Measurements from ENCODE around the gene DCAF6.

Gene DCAF6

GRCh38 chr1:168084396-168085231 lies 148.1 kb downstream of the DCAF6 start:
- DNase-seq (ENCODE audit: low read depth), result peak; percentile 37

- no peak for DNase-seq (ENCODE audit: low read depth)
These were observed 149.0 kb downstream of the DCAF6 start for GRCh38 chr1:168085401-168085872.

GRCh38 chr1:168086438-168086837 lies 150.0 kb downstream of the DCAF6 start:
- no peak for DNase-seq (ENCODE audit: low read depth)

GRCh38 chr1:168087696-168088095 lies 151.2 kb downstream of the DCAF6 start:
- DNase-seq (ENCODE audit: low read depth), result no peak

GRCh38 chr1:168088511-168089325 lies 152.2 kb downstream of the DCAF6 start:
- DNase-seq (ENCODE audit: low read depth), result no peak

GRCh38 chr1:168089326-168089978 lies 153.0 kb downstream of the DCAF6 start:
- no peak for DNase-seq (ENCODE audit: low read depth)

GRCh38 chr1:168089979-168090337 lies 153.5 kb downstream of the DCAF6 start:
- DNase-seq (ENCODE audit: low read depth), result no peak

GRCh38 chr1:168090395-168090794 lies 153.9 kb downstream of the DCAF6 start:
- DNase-seq (ENCODE audit: low read depth), result no peak

GRCh38 chr1:168091063-168091462 lies 154.6 kb downstream of the DCAF6 start:
- no peak for DNase-seq (ENCODE audit: low read depth)

GRCh38 chr1:168091720-168092550 lies 155.5 kb downstream of the DCAF6 start:
- no peak for DNase-seq (ENCODE audit: low read depth)

GRCh38 chr1:168092566-168093355 lies 156.3 kb downstream of the DCAF6 start:
- no peak for DNase-seq (ENCODE audit: low read depth)

GRCh38 chr1:168093616-168094015 lies 157.1 kb downstream of the DCAF6 start:
- no peak for DNase-seq (ENCODE audit: low read depth)

GRCh38 chr1:168095476-168095875 lies 159.0 kb downstream of the DCAF6 start:
- DNase-seq (ENCODE audit: low read depth), result no peak

GRCh38 chr1:168096296-168097165 lies 160.0 kb downstream of the DCAF6 start:
- DNase-seq (ENCODE audit: low read depth), result no peak

- DNase-seq (ENCODE audit: low read depth), result no peak
These were observed 161.5 kb downstream of the DCAF6 start for GRCh38 chr1:168097921-168098528.

- DNase-seq (ENCODE audit: low read depth), result no peak
These were observed 162.2 kb downstream of the DCAF6 start for GRCh38 chr1:168098534-168099320.

- DNase-seq (ENCODE audit: low read depth), result no peak
These were observed 162.9 kb downstream of the DCAF6 start for GRCh38 chr1:168099337-168099801.

GRCh38 chr1:168100315-168101002 lies 164.0 kb downstream of the DCAF6 start:
- no peak for DNase-seq (ENCODE audit: low read depth)
